Thoracic aorta (tissue), 2 donors: ENCODE data around the gene GPC3. TPM values are rescaled to one million over a fixed set of nuclear protein-coding genes. Genes with fewer than 3 reads are reported as not detected.

Experiments used
- ATAC-seq: fragments of 150-250 bp; one replicate; pipeline ENCODE4 v1.8.0; 2017; ENCODE audit warnings: low read depth; ENCODE audit not compliant: insufficient number of reproducible peaks, low FRiP score
- DNase-seq: peaks from one replicate; pipeline ENCODE4 v3.0.0-alpha.2; 2020; ENCODE audit warnings: low spot score
- H3K27ac ChIP-seq, 2 donors: fragments of 200-600 bp; sonication (generic); 1 replicate in 1 of 2; 2 replicates in 1 of 2; pipeline ENCODE4 v1.5.1; 2016; ENCODE audit warnings: mild to moderate bottlenecking in 2 of 2, moderate library complexity in 2 of 2
- H3K27me3 ChIP-seq: fragments of 200-600 bp; sonication (generic); replicated peaks from 2 replicates; pipeline ENCODE4 v1.6.0; 2016; ENCODE audit warnings: mild to moderate bottlenecking; ENCODE audit not compliant: insufficient read depth
- H3K36me3 ChIP-seq: fragments of 200-600 bp; sonication (generic); one replicate; pipeline ENCODE4 v1.5.1; 2016
- H3K4me1 ChIP-seq, 2 donors: fragments of 200-600 bp; sonication (generic); 1 replicate in 1 of 2; 2 replicates in 1 of 2; pipeline versions ENCODE4 v1.5.1 to v1.6.0; 2016; ENCODE audit warnings: low read depth in 2 of 2, mild to moderate bottlenecking in 1 of 2; ENCODE audit not compliant: control insufficient read depth in 1 of 2
- H3K4me3 ChIP-seq: fragments of 200-600 bp; sonication (generic); 2 replicates; pipeline ENCODE4 v1.5.1; 2016; ENCODE audit warnings: mild to moderate bottlenecking
- H3K9me3 ChIP-seq: fragments of 200-600 bp; sonication (generic); 2 replicates; pipeline ENCODE4 v1.5.1; 2016
- total RNA-seq, 2 donors: library from RNA; depleted of rRNA; stranded (reverse); fragments of >200 nt; gene quantifications; one replicate each; pipeline versions ENCODE4 v1.1.0 to v1.2.3, GENCODE V29; 2016
- TF ChIP-seq, protein P1 (sequence below): fragments of 200-600 bp; sonication (generic); IDR thresholded peaks from one replicate; pipeline ENCODE4 v1.5.1; 2019; ENCODE audit warnings: antibody characterized with exemption

GPC3 gene
- total RNA-seq, 2 donors from 2014 or later, result 2.6 to 5.6 TPM

DNA sequence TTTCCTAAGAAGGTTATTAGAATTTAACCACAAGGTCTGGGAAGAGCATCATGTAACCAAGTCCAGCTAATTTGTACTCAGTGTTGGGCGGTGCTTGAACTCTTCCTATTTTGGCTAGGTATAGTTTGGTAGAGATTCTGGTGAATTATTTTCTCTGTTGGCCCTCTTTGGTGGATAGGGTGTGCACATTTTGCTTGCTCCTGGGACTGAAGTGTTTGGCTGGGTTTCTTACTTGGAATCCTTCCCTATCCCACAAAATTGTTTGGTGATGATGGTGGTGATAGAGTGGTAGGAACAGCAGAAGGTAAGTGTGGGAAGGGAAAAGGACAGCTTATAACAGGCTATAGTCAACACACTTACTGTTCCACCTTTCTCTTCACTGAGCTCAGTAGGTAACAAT is 375.3 kb downstream of the GPC3 start:
- TF ChIP-seq, protein P1, sequence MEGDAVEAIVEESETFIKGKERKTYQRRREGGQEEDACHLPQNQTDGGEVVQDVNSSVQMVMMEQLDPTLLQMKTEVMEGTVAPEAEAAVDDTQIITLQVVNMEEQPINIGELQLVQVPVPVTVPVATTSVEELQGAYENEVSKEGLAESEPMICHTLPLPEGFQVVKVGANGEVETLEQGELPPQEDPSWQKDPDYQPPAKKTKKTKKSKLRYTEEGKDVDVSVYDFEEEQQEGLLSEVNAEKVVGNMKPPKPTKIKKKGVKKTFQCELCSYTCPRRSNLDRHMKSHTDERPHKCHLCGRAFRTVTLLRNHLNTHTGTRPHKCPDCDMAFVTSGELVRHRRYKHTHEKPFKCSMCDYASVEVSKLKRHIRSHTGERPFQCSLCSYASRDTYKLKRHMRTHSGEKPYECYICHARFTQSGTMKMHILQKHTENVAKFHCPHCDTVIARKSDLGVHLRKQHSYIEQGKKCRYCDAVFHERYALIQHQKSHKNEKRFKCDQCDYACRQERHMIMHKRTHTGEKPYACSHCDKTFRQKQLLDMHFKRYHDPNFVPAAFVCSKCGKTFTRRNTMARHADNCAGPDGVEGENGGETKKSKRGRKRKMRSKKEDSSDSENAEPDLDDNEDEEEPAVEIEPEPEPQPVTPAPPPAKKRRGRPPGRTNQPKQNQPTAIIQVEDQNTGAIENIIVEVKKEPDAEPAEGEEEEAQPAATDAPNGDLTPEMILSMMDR, result no peak
- H3K4me3 ChIP-seq, result no peak overlapping the region
- H3K27me3 ChIP-seq, result no peaks in the 10 kb centered on the region
- DNase-seq (no peak), ATAC-seq (no peak)
- no peak overlapping the region for H3K27ac ChIP-seq
- H3K4me1 ChIP-seq, result peaks cover 12 to 39% of the 10 kb centered on the region in 2 donors
- H3K9me3 ChIP-seq, result no peaks in the 10 kb centered on the region
- no peaks in the 10 kb centered on the region for H3K36me3 ChIP-seq

- Histone ChIP-seq H3K9me3 (no peaks in the 10 kb centered on the region), H3K27ac (no peak overlapping the region), H3K27me3 (no peaks in the 10 kb centered on the region), H3K4me1 (peaks cover 12 to 39% of the 10 kb centered on the region in 2 donors), H3K36me3 (no peaks in the 10 kb centered on the region), H3K4me3 (no peak overlapping the region)
- no peak for ATAC-seq
- no peak for DNase-seq
- TF ChIP-seq, protein P1, result no peak
Observed at GRCh38 chrX:133609166-133609565, 376.2 kb downstream of the GPC3 start.

- no peaks in the 10 kb centered on the region for H3K36me3 ChIP-seq
- TF ChIP-seq, protein P1, result no peak
- H3K27ac ChIP-seq, result peak overlapping the region in 1 of 2 donors; percentile 63
- DNase-seq (no peak), ATAC-seq (no peak)
- no peak overlapping the region for H3K4me3 ChIP-seq
- peaks cover 12 to 39% of the 10 kb centered on the region in 2 donors for H3K4me1 ChIP-seq
- H3K9me3 ChIP-seq, result no peaks in the 10 kb centered on the region
- H3K27me3 ChIP-seq, result no peaks in the 10 kb centered on the region
Observed at GRCh38 chrX:133608406-133608805, 377.0 kb downstream of the GPC3 start.

- no peak overlapping the region for H3K4me3 ChIP-seq
- H3K9me3 ChIP-seq, result no peaks in the 10 kb centered on the region
- TF ChIP-seq, protein P1, result no peak
- no peaks in the 10 kb centered on the region for H3K27me3 ChIP-seq
- H3K4me1 ChIP-seq, result peaks cover 12 to 32% of the 10 kb centered on the region in 2 donors
- H3K36me3 ChIP-seq, result no peaks in the 10 kb centered on the region
- DNase-seq, result no peak
- H3K27ac ChIP-seq, result peak overlapping the region in 1 of 2 donors; percentile 63
- no peak for ATAC-seq
Observed at GRCh38 chrX:133607419-133608348, 377.7 kb downstream of the GPC3 start.

GRCh38 chrX:133606990-133607389 is 378.4 kb downstream of the GPC3 start:
- TF ChIP-seq, protein P1, result no peak
- no peaks in the 10 kb centered on the region for H3K27me3 ChIP-seq
- no peaks in the 10 kb centered on the region for H3K36me3 ChIP-seq
- H3K4me3 ChIP-seq, result no peak overlapping the region
- H3K4me1 ChIP-seq, result peaks cover 12 to 25% of the 10 kb centered on the region in 2 donors
- no peaks in the 10 kb centered on the region for H3K9me3 ChIP-seq
- DNase-seq (no peak), ATAC-seq (no peak)
- peak overlapping the region in 1 of 2 donors; percentile 63 for H3K27ac ChIP-seq
